ENCODE results near the gene RIPPLY1.

- TF ChIP-seq CEBPB (IDR thresholded peaks at IDR 0.05; ENCODE audit: low read depth) (no peak), POLR2A (IDR thresholded peaks at IDR 0.05; ENCODE audit: borderline replicate concordance, extremely low read depth, insufficient read depth, insufficient read length) (no peak), CTCF (IDR thresholded peaks at IDR 0.05 in 2 of 3, conservative IDR thresholded peaks at IDR 0.05 in 1 of 3; ENCODE audit: borderline replicate concordance in 1 of 3, insufficient read depth in 1 of 3, low read depth in 2 of 3, low read length in 2 of 3) (no peak), ZBTB33 (IDR thresholded peaks at IDR 0.05; ENCODE audit: extremely low read depth, insufficient replicate concordance, low read length) (no peak), POLR2AphosphoS5 (IDR thresholded peaks at IDR 0.05; ENCODE audit: low read depth, low read length) (no peak), EZH2 (IDR thresholded peaks at IDR 0.05) (no peak), RAD21 (IDR thresholded peaks at IDR 0.05; ENCODE audit: low read depth) (no peak)
Measured at GRCh38 chrX:106936246-106936645, 33.1 kb upstream of the RIPPLY1 start.

All from HCT116 (cell line).